CD8-positive, alpha-beta memory T cell (primary cell): ENCODE results near the gene CD14. TPM values are rescaled to one million over a fixed set of nuclear protein-coding genes. Genes with fewer than 3 reads are reported as not detected.
"Not testable (repeated sequence)": the region's sequence is repeated elsewhere in the genome, so short reads cannot be mapped to it uniquely, and the experiment has no call there.

Experiments used
- CTCF ChIA-PET: fragments of 350-600 bp; sonication (Branson Sonifier 250); formaldehyde crosslinking; loops from one replicate; lab custom pipeline; 2021; ENCODE audit warnings: antibody characterized with exemption; lab: Charles Lee
- POLR2A ChIA-PET: fragments of 350-600 bp; sonication (Branson Sonifier 250); formaldehyde crosslinking; loops from one replicate; lab custom pipeline; 2021; ENCODE audit warnings: antibody characterized with exemption; lab: Charles Lee
- DNase-seq, 5 donors: peaks; one replicate each; pipeline versions ENCODE4 v3.0.0 to v3.0.0-alpha.2; 2020 to 2022; ENCODE audit warnings: mixed read lengths in 1 of 5
- H3K27ac ChIP-seq: one replicate; pipeline ENCODE4 v1.7.0; 2013; ENCODE audit warnings: low read depth, mild to moderate bottlenecking, low read length, moderate library complexity
- H3K27me3 ChIP-seq: 2 replicates; pipeline ENCODE4 v1.7.0; 2013; ENCODE audit warnings: low read length, mild to moderate bottlenecking; ENCODE audit not compliant: insufficient read depth, poor library complexity, severe bottlenecking
- H3K36me3 ChIP-seq: 2 replicates; pipeline ENCODE4 v1.7.0; 2013; ENCODE audit warnings: mild to moderate bottlenecking, low read length, moderate library complexity; ENCODE audit not compliant: insufficient read depth
- H3K4me1 ChIP-seq: 2 replicates; pipeline ENCODE4 v1.7.0; 2013; ENCODE audit warnings: mild to moderate bottlenecking, low read length, moderate library complexity; ENCODE audit not compliant: insufficient read depth
- H3K4me3 ChIP-seq: 2 replicates; pipeline ENCODE4 v1.7.0; 2013; ENCODE audit warnings: mild to moderate bottlenecking, low read length
- H3K9me3 ChIP-seq: 2 replicates; pipeline ENCODE4 v1.7.0; 2013; ENCODE audit warnings: mild to moderate bottlenecking, low read length
- H3K27ac Mint-ChIP-seq, 8 donors: one replicate each; pipeline ENCODE4 v1.8.0; 2020 to 2021; ENCODE audit warnings: mixed read lengths in 8 of 8, mild to moderate bottlenecking in 6 of 8, inconsistent platforms in 3 of 8, moderate library complexity in 3 of 8
- H3K27me3 Mint-ChIP-seq, 2 donors: one replicate each; pipeline ENCODE4 v1.8.0; 2020 to 2021; ENCODE audit warnings: mixed read lengths in 2 of 2, mild to moderate bottlenecking in 1 of 2, moderate library complexity in 1 of 2
- H3K36me3 Mint-ChIP-seq, 3 donors: one replicate each; pipeline ENCODE4 v1.8.0; 2020 to 2021; ENCODE audit warnings: mixed read lengths in 3 of 3, inconsistent platforms in 1 of 3, mild to moderate bottlenecking in 1 of 3
- H3K4me1 Mint-ChIP-seq, 3 donors: one replicate each; pipeline ENCODE4 v1.8.0; 2020 to 2021; ENCODE audit warnings: mixed read lengths in 3 of 3, inconsistent platforms in 1 of 3, mild to moderate bottlenecking in 1 of 3
- H3K4me3 Mint-ChIP-seq, 7 donors: one replicate each; pipeline ENCODE4 v1.8.0; 2020 to 2021; ENCODE audit warnings: mixed read lengths in 7 of 7, mild to moderate bottlenecking in 6 of 7, moderate library complexity in 4 of 7, inconsistent platforms in 2 of 7
- H3K9me3 Mint-ChIP-seq, 5 donors: one replicate each; pipeline ENCODE4 v1.8.0; 2020 to 2022; ENCODE audit warnings: mixed read lengths in 5 of 5, mild to moderate bottlenecking in 3 of 5, moderate library complexity in 2 of 5, inconsistent platforms in 1 of 5
- polyA plus RNA-seq: library from polyadenylated mRNA; unstranded; fragments of 300-500 nt; fragmentation: Illumina TruSeq; gene quantifications from one replicate; pipeline ENCODE4 v1.2.3, GENCODE V29; 2021
- total RNA-seq, 2 experiments: library from RNA; stranded (reverse); gene quantifications; one replicate each; pipeline ENCODE4 v1.2.3, GENCODE V29; 2021

Gene CD14
- total and polyA plus RNA-seq, 3 experiments from 2014 or later = 0.43 to 3.3 (median 3.1) TPM

DNA sequence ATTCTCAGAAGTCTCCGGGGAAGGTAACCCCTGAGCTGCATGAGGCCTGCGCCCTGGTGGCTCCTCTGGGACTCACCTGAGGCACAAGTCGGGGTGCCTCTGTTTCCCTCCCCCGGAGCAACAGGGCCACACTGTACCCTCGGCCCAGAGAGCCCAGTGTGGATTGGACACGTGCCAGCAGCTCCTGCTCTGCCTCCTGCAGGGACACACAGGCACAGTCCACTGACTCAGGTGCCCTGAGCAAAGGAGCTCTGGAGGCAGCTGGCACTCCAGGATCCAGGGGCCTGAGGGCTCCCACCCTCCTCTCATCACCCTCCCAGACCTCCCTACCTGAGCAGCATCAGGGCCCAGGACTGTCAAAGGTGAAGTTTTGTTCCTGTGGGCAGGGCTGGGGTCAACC lies 38.8 kb downstream of the CD14 start:
- POLR2A ChIA-PET = no interaction called here
- no peaks in the 10 kb centered on the region for H3K9me3 Mint-ChIP-seq
- DNase-seq = no peak
- no peaks in the 10 kb centered on the region for H3K4me1 Mint-ChIP-seq
- no peaks in the 10 kb centered on the region for H3K4me1 ChIP-seq
- no peaks in the 10 kb centered on the region for H3K27me3 ChIP-seq
- H3K27ac ChIP-seq = no peak overlapping the region
- no peaks in the 10 kb centered on the region for H3K36me3 ChIP-seq
- H3K4me3 Mint-ChIP-seq = no peak overlapping the region
- peaks cover 6 to 15% of the 10 kb centered on the region in 2 donors for H3K27me3 Mint-ChIP-seq
- H3K36me3 Mint-ChIP-seq = no peaks in the 10 kb centered on the region
- no peak overlapping the region for H3K27ac Mint-ChIP-seq
- no peaks in the 10 kb centered on the region for H3K9me3 ChIP-seq
- H3K4me3 ChIP-seq = no peak overlapping the region
- CTCF ChIA-PET = no interaction called here

- H3K36me3 ChIP-seq, H3K27ac ChIP-seq, H3K27me3 ChIP-seq, H3K4me1 Mint-ChIP-seq, H3K36me3 Mint-ChIP-seq, H3K4me3 ChIP-seq, H3K27ac Mint-ChIP-seq, DNase-seq, H3K9me3 ChIP-seq, H3K4me1 ChIP-seq, CTCF ChIA-PET, H3K9me3 Mint-ChIP-seq, POLR2A ChIA-PET: not testable (repeated sequence)
- peak overlapping the region in 2 of 7 donors; percentile 24 to 41 for H3K4me3 Mint-ChIP-seq
- H3K27me3 Mint-ChIP-seq = peaks cover 3 to 13% of the 10 kb centered on the region in 2 donors
Observed at GRCh38 chr5:140593070-140593469, 39.9 kb downstream of the CD14 start.

- no peak overlapping the region for H3K4me3 ChIP-seq
- POLR2A ChIA-PET = no interaction called here
- no peak for DNase-seq
- no peaks in the 10 kb centered on the region for H3K36me3 Mint-ChIP-seq
- no peaks in the 10 kb centered on the region for H3K9me3 Mint-ChIP-seq
- H3K4me3 Mint-ChIP-seq = no peak overlapping the region
- CTCF ChIA-PET = no interaction called here
- peak overlapping the region in 1 of 8 donors; percentile 48 for H3K27ac Mint-ChIP-seq
- no peak overlapping the region for H3K27ac ChIP-seq
- H3K36me3 ChIP-seq = no peaks in the 10 kb centered on the region
- H3K4me1 ChIP-seq = no peaks in the 10 kb centered on the region
- H3K27me3 ChIP-seq = no peaks in the 10 kb centered on the region
- H3K27me3 Mint-ChIP-seq = peaks cover 3 to 13% of the 10 kb centered on the region in 2 donors
- no peaks in the 10 kb centered on the region for H3K4me1 Mint-ChIP-seq
- no peaks in the 10 kb centered on the region for H3K9me3 ChIP-seq
Observed at GRCh38 chr5:140591747-140592372, 41.1 kb downstream of the CD14 start.

DNA sequence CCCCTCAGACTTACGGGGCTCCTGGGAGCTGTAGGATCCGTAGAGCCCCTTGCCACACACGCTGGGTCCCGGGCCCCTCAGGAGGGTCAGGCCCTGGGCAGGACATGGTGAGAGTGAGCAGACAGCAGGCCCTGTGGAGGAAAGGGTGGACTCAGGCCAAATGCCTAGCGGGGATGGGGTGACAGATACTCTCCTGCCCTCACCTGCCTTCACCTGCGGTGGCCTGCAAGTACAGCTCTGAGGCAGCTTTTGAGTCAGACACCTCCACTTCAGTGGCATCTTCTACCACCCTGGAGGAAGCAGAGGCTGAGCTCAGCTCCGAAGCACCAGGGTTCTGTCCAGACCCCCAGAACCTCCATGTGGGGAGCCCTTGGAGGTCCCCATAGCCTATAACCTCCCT lies 42.1 kb downstream of the CD14 start:
- ChIA-PET CTCF (no interaction called here), POLR2A (no interaction called here)
- H3K27me3 Mint-ChIP-seq = peaks cover 3 to 9% of the 10 kb centered on the region in 2 donors
- no peak for DNase-seq
- Histone ChIP-seq H3K4me1 (no peaks in the 10 kb centered on the region), H3K36me3 (no peaks in the 10 kb centered on the region), H3K27me3 (no peaks in the 10 kb centered on the region), H3K4me3 (no peak overlapping the region), H3K9me3 (no peaks in the 10 kb centered on the region), H3K27ac (no peak overlapping the region)
- no peaks in the 10 kb centered on the region for H3K9me3 Mint-ChIP-seq
- no peaks in the 10 kb centered on the region for H3K36me3 Mint-ChIP-seq
- no peak overlapping the region for H3K27ac Mint-ChIP-seq
- H3K4me1 Mint-ChIP-seq = no peaks in the 10 kb centered on the region
- H3K4me3 Mint-ChIP-seq = no peak overlapping the region

GRCh38 chr5:140588311-140589070 lies 44.5 kb downstream of the CD14 start:
- Mint-ChIP-seq H3K9me3 (no peaks in the 10 kb centered on the region), H3K27ac (no peak overlapping the region), H3K4me1 (no peaks in the 10 kb centered on the region), H3K4me3 (no peak overlapping the region), H3K36me3 (peaks cover 0 to 6% (median 0%) of the 10 kb centered on the region in 3 donors), H3K27me3 (peaks cover under 1 to 6% of the 10 kb centered on the region in 2 donors)
- Histone ChIP-seq H3K4me1 (no peaks in the 10 kb centered on the region), H3K27me3 (no peaks in the 10 kb centered on the region), H3K9me3 (no peaks in the 10 kb centered on the region), H3K27ac (no peak overlapping the region), H3K36me3 (no peaks in the 10 kb centered on the region), H3K4me3 (no peak overlapping the region)
- DNase-seq = no peak
- POLR2A ChIA-PET = no interaction called here
- CTCF ChIA-PET = interaction anchor here (1.0 kb wide), 1 partner anchor 46 kb away, joined by 3 read pairs; no protein-coding TSS in a partner anchor

GRCh38 chr5:140587495-140587894 lies 45.5 kb downstream of the CD14 start:
- peaks cover 3 to 12% of the 10 kb centered on the region in 2 donors for H3K27me3 Mint-ChIP-seq
- H3K27ac ChIP-seq = no peak overlapping the region
- H3K27me3 ChIP-seq = no peaks in the 10 kb centered on the region
- H3K4me1 ChIP-seq = no peaks in the 10 kb centered on the region
- peaks cover 0 to 5% (median 2%) of the 10 kb centered on the region in 5 donors for H3K9me3 Mint-ChIP-seq
- H3K4me3 Mint-ChIP-seq = no peak overlapping the region
- POLR2A ChIA-PET = no interaction called here
- no peak for DNase-seq
- H3K4me1 Mint-ChIP-seq = no peaks in the 10 kb centered on the region
- H3K9me3 ChIP-seq = no peaks in the 10 kb centered on the region
- H3K36me3 ChIP-seq = no peaks in the 10 kb centered on the region
- H3K4me3 ChIP-seq = no peak overlapping the region
- H3K27ac Mint-ChIP-seq = no peak overlapping the region
- CTCF ChIA-PET = no interaction called here
- peaks cover 0 to 13% (median 0%) of the 10 kb centered on the region in 3 donors for H3K36me3 Mint-ChIP-seq

Other genes with a start within 250 kb of the CD14 start
- 100 to 1,000 TPM; 100 to 107 TPM for gene ANKHD1, start 231.3 kb downstream of the CD14 start, total RNA-seq
- 88.6 TPM for gene ANKHD1, start 231.3 kb downstream of the CD14 start, polyA plus RNA-seq
- 10 to 100 TPM; 11.1 to 11.9 TPM for gene EIF4EBP3, start 85.5 kb downstream of the CD14 start, total RNA-seq
- 22.2 TPM for gene EIF4EBP3, start 85.5 kb downstream of the CD14 start, polyA plus RNA-seq
- gene SRA1, start 75.7 kb downstream of the CD14 start, total RNA-seq = 10 to 100 TPM; 59.6 to 60.7 TPM
- gene SRA1, start 75.7 kb downstream of the CD14 start, polyA plus RNA-seq = 36.1 TPM
- gene APBB3, start 68.6 kb downstream of the CD14 start, total RNA-seq = 10 to 100 TPM; 14.1 to 17.0 TPM
- 3.5 TPM for gene APBB3, start 68.6 kb downstream of the CD14 start, polyA plus RNA-seq
- gene SLC35A4, start 68.3 kb downstream of the CD14 start, total RNA-seq = 100 to 1,000 TPM; 120 to 126 TPM
- gene SLC35A4, start 68.3 kb downstream of the CD14 start, polyA plus RNA-seq = 105 TPM
- gene TMCO6, start 6.3 kb upstream of the CD14 start, total RNA-seq = 10 to 100 TPM; 23.9 to 24.4 TPM
- gene TMCO6, start 6.3 kb upstream of the CD14 start, polyA plus RNA-seq = 15.4 TPM
- 10 to 100 TPM; 77.5 to 81.7 TPM for gene NDUFA2, start 14.5 kb upstream of the CD14 start, total RNA-seq
- 146 TPM for gene NDUFA2, start 14.5 kb upstream of the CD14 start, polyA plus RNA-seq
- 100 to 1,000 TPM in 1 of 2 experiments, 10 to 100 TPM in 1; 96.3 to 104 TPM for gene IK, start 14.7 kb upstream of the CD14 start, total RNA-seq
- gene IK, start 14.7 kb upstream of the CD14 start, polyA plus RNA-seq = 193 TPM
- 10 to 100 TPM; 40.1 to 40.7 TPM for gene WDR55, start 31.7 kb upstream of the CD14 start, total RNA-seq
- gene WDR55, start 31.7 kb upstream of the CD14 start, polyA plus RNA-seq = 17.3 TPM
- gene DND1, start 40.4 kb upstream of the CD14 start, total RNA-seq = 1 to 10 TPM; 2.3 to 2.9 TPM
- gene DND1, start 40.4 kb upstream of the CD14 start, polyA plus RNA-seq = not detected
- 100 to 1,000 TPM in 1 of 2 experiments, 10 to 100 TPM in 1; 97.4 to 104 TPM for gene HARS1, start 58.2 kb upstream of the CD14 start, total RNA-seq
- 63.6 TPM for gene HARS1, start 58.2 kb upstream of the CD14 start, polyA plus RNA-seq
- gene HARS2, start 58.3 kb upstream of the CD14 start, total RNA-seq = 10 to 100 TPM; 26.4 to 29.4 TPM
- gene HARS2, start 58.3 kb upstream of the CD14 start, polyA plus RNA-seq = 21.0 TPM
- gene ZMAT2, start 67.3 kb upstream of the CD14 start, total RNA-seq = 10 to 100 TPM; 71.2 to 75.2 TPM
- gene ZMAT2, start 67.3 kb upstream of the CD14 start, polyA plus RNA-seq = 81.7 TPM
- not detected for gene PCDHA1, start 153.0 kb upstream of the CD14 start, total RNA-seq
- gene PCDHA1, start 153.0 kb upstream of the CD14 start, polyA plus RNA-seq = not detected
- not detected for gene PCDHA2, start 161.7 kb upstream of the CD14 start, total RNA-seq
- not detected for gene PCDHA2, start 161.7 kb upstream of the CD14 start, polyA plus RNA-seq
- gene PCDHA3, start 167.9 kb upstream of the CD14 start, total RNA-seq = not detected
- not detected for gene PCDHA3, start 167.9 kb upstream of the CD14 start, polyA plus RNA-seq
- gene PCDHA4, start 173.9 kb upstream of the CD14 start, total RNA-seq = not detected
- not detected for gene PCDHA4, start 173.9 kb upstream of the CD14 start, polyA plus RNA-seq
- not detected for gene PCDHA5, start 188.4 kb upstream of the CD14 start, total RNA-seq
- not detected for gene PCDHA5, start 188.4 kb upstream of the CD14 start, polyA plus RNA-seq
- gene PCDHA6, start 194.8 kb upstream of the CD14 start, total RNA-seq = not detected
- not detected for gene PCDHA6, start 194.8 kb upstream of the CD14 start, polyA plus RNA-seq
- gene PCDHA7, start 201.1 kb upstream of the CD14 start, total RNA-seq = not detected
- gene PCDHA7, start 201.1 kb upstream of the CD14 start, polyA plus RNA-seq = not detected
- not detected for gene PCDHA8, start 208.0 kb upstream of the CD14 start, total RNA-seq
- not detected for gene PCDHA8, start 208.0 kb upstream of the CD14 start, polyA plus RNA-seq
- gene PCDHA9, start 215.2 kb upstream of the CD14 start, total RNA-seq = not detected
- gene PCDHA9, start 215.2 kb upstream of the CD14 start, polyA plus RNA-seq = not detected
- not detected for gene PCDHA10, start 222.7 kb upstream of the CD14 start, total RNA-seq
- gene PCDHA10, start 222.7 kb upstream of the CD14 start, polyA plus RNA-seq = not detected
- gene PCDHA11, start 235.8 kb upstream of the CD14 start, total RNA-seq = not detected
- not detected for gene PCDHA11, start 235.8 kb upstream of the CD14 start, polyA plus RNA-seq
- gene PCDHA12, start 242.1 kb upstream of the CD14 start, total RNA-seq = not detected
- gene PCDHA12, start 242.1 kb upstream of the CD14 start, polyA plus RNA-seq = not detected
- gene PCDHA13, start 248.9 kb upstream of the CD14 start, total RNA-seq = not detected
- not detected for gene PCDHA13, start 248.9 kb upstream of the CD14 start, polyA plus RNA-seq